ENCODE data around the gene PHB1.
A peak's percentile ranks its signal among the peaks of the same experiment; 100 is the strongest.
"Not testable (repeated sequence)": the region's sequence is repeated elsewhere in the genome, so short reads cannot be mapped to it uniquely, and the experiment has no call there.

PHB1 gene

GRCh38 chr17:49372425-49372824 is 42.3 kb downstream of the PHB1 start:
- DNase-seq, result no peak

GRCh38 chr17:49370971-49371834 is 43.5 kb downstream of the PHB1 start:
- peak; percentile 24 to 43 for DNase-seq

DNA sequence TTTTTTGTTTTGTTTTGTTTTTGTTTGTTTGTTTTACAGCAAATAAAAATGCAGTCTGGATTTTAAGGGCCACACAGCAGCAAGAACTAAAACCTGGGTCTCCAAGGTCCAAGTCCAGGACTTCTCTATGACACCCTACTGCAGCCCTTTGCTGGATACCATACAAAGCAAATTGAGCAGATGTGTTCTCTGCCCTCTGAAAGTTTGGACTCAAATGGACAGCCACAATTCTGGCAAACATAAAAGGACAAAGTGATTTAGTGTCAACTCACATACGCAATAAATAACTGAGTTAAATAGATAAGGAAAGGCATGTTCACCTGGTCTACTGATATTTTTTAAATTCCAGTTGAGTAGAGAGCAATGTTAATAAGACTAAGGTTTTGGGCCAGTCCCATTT is 44.9 kb downstream of the PHB1 start:
- no peak for DNase-seq

DNA sequence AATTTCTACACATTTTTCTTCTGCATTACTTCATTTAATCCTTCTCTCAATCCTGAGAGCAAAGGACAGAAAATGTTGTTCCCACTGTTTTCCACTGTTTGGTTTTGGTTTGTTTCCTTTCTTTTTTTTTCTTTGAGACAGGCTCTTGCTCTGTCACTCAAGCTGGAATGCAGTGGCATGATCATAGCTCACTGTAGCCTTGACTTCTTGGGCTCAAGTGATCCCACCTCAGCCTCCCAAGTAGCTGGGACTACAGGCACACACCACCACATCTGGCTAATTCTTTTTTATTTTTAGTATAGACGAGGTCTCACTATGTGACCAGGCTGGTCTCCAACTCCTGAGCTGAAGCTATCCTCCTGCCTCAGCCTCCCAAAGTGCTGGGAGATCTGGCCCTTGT is 45.6 kb downstream of the PHB1 start:
- DNase-seq, result no peak

DNA sequence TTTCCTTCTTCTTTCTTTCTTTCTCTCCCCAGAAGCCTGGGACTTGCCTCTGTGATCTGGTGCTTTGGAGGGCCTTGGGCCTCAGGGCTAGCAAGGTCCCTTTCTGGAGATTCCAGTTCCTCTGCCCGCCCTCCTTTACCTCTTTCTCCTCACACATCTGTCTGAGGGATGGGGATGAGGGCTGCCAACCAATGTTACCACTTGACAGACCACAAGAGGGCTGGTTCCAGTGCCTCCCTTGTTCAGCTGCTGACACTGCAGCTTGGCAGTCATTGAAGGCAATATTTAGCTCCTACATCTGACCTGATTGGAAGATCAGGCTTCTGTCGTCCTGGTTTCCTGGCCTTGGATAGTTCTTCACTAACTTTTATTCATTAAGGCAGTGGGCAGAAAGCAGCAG is 49.0 kb downstream of the PHB1 start:
- peak in 1 of 2 experiments; percentile 69 for DNase-seq

DNA sequence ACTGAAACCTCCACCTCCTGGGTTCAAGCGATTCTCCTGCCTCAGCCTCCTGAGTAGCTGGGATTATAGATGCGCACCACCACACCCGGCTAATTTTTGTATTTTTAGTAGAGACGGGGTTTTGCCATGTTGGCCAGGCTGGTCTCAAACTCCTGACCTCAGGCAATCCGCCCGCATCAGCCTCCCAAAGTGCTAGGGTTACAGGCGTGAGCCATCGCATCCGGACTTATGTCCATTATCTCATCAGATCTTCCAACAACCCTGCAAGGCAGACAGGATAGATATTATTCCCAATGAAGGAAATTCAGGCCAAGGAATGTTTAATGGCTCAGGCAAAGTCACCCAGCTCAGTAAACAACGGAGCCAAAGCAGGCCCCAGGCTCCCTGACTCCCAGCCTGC is 49.6 kb downstream of the PHB1 start:
- DNase-seq, result not testable (repeated sequence)

DNA sequence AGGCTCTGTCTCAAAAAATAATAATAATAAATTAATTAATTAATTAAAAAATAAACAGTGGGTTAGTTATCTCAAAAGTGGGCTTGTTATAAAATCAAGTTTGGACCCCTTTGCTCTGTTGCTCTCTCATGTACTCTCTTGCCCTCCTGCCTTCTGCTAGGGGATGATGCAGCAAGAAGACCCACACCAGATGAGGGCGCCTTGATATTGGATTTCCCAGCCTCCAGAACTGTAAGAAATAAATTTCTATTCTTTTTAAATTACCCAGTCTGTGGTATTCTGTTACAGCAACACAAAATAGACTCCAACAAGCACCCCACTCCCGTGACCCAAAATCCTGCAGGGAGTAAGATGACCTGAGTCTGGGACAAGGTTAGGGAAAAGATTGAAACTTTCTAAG is 50.6 kb downstream of the PHB1 start:
- DNase-seq, result peak in 1 of 2 experiments; percentile 15

DNA sequence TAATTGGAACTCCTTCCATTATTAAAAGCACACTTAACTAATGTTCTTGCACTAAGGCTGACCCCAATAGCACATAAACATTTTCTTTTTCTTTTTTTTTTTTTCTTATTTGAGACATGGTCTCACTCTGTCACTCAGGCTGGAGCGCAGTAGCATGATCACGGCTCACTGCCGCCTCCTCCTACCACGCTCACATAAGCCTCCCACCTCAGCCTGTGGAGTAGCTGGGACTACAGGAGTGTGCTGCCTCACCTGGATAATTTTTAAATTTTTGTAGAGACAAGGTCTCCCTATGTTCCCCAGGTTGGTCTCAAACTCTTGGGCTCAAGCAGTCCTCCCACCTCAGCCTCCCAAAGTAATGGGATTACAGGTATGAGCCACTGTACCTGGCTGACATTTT is 51.4 kb downstream of the PHB1 start:
- DNase-seq, result no peak

DNA sequence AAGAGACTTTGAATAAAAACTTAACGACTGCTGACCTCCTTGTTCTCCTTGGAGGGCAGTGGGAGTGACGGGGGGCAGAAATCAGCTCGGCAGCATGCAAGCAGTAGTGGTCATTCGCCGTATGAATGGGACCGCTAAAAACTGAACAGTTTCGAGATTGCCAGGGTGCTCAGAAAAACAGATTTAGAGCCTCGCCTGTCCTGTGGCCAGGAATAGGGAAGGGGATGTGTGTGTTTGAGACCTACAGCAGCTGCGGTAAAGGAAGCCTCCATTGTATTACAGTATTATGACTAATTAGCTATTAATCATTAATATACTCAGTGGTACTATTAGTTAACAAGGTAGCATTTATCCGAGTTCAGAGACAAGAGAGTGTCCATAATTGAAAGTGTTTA is 52.0 kb downstream of the PHB1 start:
- no peak for DNase-seq

- peak; percentile 95 for DNase-seq
These were observed 52.6 kb downstream of the PHB1 start, which contains the start of gene ZNF652 for GRCh38 chr17:49361902-49362722. Gene ZNF652 (minus strand): TSS chr17:49362250. CDS start chr17:49317725, 44,525 bp downstream.

DNA sequence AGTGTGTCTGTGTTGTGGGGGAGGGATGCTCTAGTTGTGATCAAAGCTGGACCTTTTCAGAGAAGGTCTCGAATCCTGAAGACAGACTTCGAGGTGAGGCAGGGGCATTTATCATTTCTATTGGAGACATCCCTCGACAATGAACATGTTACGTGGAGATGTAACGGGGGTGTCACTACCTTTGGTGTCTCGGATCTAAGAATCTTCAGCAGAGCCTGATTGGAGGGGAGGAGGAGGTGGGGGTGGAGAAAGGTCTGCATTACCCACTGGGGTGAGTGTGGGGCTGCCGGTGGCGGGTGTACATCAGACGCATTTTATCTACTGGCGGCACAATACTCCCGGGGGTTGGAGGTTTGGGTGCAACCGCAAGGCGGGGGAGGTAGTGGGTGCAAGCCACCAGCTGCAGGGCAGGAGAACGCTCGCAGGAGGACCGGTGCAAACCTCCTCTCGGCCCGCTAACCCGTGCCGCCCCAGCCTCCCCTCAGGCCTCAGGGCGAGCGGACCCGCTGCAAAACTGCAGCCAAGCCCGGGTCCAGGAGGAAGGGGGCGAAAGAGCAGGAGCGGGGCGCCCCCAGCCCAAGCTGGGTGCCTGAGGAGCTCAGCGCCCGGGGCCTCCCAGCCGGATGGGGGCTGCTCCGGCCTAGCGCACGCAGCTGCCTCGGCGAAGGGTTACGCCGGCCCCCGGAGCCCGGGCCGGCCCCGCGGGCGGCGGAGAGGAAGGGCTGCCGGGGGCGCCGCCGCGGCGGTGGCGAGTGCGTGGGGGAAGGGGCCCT is 53.4 kb downstream of the PHB1 start:
- peak; percentile 53 to 71 for DNase-seq

DNA sequence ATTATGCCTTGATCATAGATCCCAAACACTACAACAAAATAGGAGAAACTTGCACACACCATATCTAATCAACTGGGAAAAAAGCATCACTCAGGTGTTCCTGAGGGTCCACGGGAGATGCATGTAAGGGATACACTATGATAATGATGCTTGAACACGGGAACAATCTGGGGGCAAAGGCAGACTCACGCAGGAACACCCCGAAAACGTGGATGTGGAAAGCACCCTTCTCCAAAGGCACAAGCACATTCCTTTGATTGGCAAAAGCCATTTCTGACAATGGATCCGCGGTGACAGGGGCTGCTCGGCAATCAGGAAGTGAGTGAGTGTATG is 53.9 kb downstream of the PHB1 start:
- peak in 1 of 2 experiments; percentile 53 for DNase-seq

GRCh38 chr17:49359990-49360795 is 54.5 kb downstream of the PHB1 start:
- peak in 1 of 2 experiments; percentile 10 for DNase-seq

GRCh38 chr17:49358641-49359247 is 55.9 kb downstream of the PHB1 start:
- no peak for DNase-seq

DNA sequence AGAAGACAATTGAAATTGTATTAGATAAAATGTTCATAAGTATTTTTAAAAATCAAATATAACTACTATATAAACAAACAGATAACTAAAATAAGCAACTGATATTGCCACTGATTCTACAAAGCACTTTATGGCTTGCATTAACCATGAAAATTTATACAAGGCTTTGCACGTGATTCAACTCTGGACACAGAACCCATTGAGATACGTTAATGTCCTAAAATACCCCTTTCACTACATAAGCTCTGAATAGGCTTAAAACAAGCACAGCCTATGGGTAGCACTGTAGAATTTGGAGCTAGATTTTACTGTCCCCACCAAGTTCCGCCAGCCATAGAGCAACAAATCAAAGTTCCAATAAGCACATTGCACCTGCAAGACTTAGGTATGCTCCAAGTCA is 57.2 kb downstream of the PHB1 start:
- no peak for DNase-seq

GRCh38 chr17:49356320-49356719 is 58.4 kb downstream of the PHB1 start:
- DNase-seq, result no peak
